ENCODE results near the gene SH3PXD2A. TPM values are rescaled to one million over a fixed set of nuclear protein-coding genes. Genes with fewer than 3 reads are reported as not detected.

SH3PXD2A gene
- total RNA-seq, 1 donor from 2014 or later, result 12.4 TPM

GRCh38 chr10:103653581-103654037 lies 201.8 kb downstream of the SH3PXD2A start:
- no peak overlapping the region for H3K4me3 ChIP-seq (ENCODE audit: low read depth, low read length)
- DNase-seq (ENCODE audit: low read depth) (no peak), FAIRE-seq (peak; percentile 43)
- H3K36me3 ChIP-seq (ENCODE audit: control insufficient read depth, insufficient read depth, low read length), result peaks cover 15% of the 10 kb centered on the region
- no peaks in the 10 kb centered on the region for H3K27me3 ChIP-seq (ENCODE audit: control insufficient read depth, insufficient read depth, low read length)
- TF ChIP-seq, protein P1, sequence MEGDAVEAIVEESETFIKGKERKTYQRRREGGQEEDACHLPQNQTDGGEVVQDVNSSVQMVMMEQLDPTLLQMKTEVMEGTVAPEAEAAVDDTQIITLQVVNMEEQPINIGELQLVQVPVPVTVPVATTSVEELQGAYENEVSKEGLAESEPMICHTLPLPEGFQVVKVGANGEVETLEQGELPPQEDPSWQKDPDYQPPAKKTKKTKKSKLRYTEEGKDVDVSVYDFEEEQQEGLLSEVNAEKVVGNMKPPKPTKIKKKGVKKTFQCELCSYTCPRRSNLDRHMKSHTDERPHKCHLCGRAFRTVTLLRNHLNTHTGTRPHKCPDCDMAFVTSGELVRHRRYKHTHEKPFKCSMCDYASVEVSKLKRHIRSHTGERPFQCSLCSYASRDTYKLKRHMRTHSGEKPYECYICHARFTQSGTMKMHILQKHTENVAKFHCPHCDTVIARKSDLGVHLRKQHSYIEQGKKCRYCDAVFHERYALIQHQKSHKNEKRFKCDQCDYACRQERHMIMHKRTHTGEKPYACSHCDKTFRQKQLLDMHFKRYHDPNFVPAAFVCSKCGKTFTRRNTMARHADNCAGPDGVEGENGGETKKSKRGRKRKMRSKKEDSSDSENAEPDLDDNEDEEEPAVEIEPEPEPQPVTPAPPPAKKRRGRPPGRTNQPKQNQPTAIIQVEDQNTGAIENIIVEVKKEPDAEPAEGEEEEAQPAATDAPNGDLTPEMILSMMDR (IDR thresholded peaks at IDR 0.05; ENCODE audit: insufficient read depth, low read length, severe bottlenecking), result no peak

DNA sequence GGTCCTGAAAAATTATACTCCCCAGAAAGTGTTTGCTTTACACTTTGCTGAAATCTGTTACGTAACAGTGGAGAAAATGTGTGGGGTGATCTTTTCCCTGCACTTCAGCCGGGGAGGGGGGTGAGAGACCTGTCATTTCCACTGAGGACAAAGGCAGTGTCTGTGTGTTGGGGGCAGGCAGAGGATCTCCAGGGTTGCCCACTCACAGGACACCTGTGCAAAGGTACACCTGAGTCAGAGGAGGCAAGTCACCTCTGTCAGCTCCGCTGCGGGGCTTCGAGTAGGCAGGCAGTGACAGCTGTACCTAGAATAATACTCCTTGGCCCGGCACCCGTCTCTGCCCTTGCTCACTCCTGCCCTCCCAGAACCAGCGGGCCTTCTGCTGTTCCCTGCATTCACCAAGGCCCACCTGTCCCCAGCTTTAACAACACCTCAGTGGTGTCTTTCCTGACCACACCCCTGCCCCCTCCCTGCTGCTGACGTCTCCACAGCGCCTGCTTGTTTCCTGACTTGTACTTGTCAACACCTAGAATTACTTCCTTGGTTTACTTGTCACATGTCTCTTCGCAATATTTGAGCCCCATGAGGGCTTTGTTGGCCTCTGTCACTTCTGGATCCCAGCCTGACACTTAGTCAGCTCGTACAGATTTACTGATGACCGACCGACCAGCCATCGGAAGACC lies 202.6 kb downstream of the SH3PXD2A start:
- DNase-seq (ENCODE audit: low read depth) (no peak), FAIRE-seq (no peak)
- H3K4me3 ChIP-seq (ENCODE audit: low read depth, low read length), result no peak overlapping the region
- peaks cover 10% of the 10 kb centered on the region for H3K36me3 ChIP-seq (ENCODE audit: control insufficient read depth, insufficient read depth, low read length)
- TF ChIP-seq, protein P1 (IDR thresholded peaks at IDR 0.05; ENCODE audit: insufficient read depth, low read length, severe bottlenecking), result no peak
- H3K27me3 ChIP-seq (ENCODE audit: control insufficient read depth, insufficient read depth, low read length), result no peaks in the 10 kb centered on the region

DNA sequence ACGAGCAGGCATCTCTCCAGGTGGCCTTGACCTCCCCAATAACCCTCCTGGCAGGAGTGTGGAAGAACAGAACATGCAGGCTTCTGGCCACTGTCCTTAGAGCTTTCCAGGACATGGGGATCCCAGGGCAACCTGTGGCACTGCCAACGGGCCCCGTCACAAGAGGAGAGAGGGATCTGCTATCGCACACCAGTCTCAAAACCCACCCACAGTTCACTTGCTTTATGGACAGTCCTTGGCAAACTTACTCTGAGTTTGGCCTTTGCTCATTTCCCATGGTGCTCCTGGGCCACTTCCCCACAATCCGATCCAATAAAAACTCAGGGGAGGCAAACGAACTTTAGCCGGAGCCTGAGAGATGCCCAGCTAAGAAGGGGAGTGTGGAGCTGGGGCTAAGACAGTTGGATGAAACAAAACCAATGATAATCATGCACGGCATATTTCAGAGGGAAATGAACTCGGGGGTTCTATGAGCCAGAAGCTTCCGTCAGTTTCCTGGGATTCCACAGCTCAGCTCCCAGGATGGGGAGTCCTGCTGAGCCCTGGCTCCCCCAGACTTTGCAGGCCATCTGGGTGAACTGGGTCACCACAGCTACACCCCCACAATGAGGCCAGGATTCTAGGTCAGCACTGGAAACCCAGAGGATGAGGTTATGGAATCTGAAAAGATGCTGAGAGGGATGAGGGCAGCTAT lies 203.4 kb downstream of the SH3PXD2A start:
- FAIRE-seq (peak; percentile 18), DNase-seq (ENCODE audit: low read depth) (no peak)
- no peaks in the 10 kb centered on the region for H3K27me3 ChIP-seq (ENCODE audit: control insufficient read depth, insufficient read depth, low read length)
- no peak overlapping the region for H3K4me3 ChIP-seq (ENCODE audit: low read depth, low read length)
- peaks cover 10% of the 10 kb centered on the region for H3K36me3 ChIP-seq (ENCODE audit: control insufficient read depth, insufficient read depth, low read length)
- TF ChIP-seq, protein P1 (IDR thresholded peaks at IDR 0.05; ENCODE audit: insufficient read depth, low read length, severe bottlenecking), result no peak

DNA sequence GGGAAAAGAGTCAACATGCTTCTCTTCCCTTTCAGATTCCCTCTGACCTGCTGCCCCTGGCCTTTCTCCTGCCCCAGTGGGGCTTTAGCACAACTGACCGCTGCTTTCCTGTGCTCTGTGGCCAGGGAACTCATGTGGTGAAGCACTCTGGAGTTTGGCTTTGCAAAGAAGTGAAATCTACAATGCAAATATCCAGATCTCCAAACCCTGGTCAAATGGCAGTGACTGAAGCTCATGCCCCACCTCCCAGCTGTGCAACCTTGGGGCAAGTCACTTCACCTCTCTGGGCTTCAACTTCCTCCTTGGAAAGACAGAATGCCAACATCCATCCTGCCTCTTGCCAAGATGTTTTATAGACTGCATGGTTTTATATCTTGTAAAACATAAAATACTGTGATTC lies 204.0 kb downstream of the SH3PXD2A start:
- DNase-seq (ENCODE audit: low read depth) (no peak), FAIRE-seq (no peak)
- TF ChIP-seq, protein P1 (IDR thresholded peaks at IDR 0.05; ENCODE audit: insufficient read depth, low read length, severe bottlenecking), result no peak
- H3K36me3 ChIP-seq (ENCODE audit: control insufficient read depth, insufficient read depth, low read length), result peaks cover 10% of the 10 kb centered on the region
- no peak overlapping the region for H3K4me3 ChIP-seq (ENCODE audit: low read depth, low read length)
- no peaks in the 10 kb centered on the region for H3K27me3 ChIP-seq (ENCODE audit: control insufficient read depth, insufficient read depth, low read length)

DNA sequence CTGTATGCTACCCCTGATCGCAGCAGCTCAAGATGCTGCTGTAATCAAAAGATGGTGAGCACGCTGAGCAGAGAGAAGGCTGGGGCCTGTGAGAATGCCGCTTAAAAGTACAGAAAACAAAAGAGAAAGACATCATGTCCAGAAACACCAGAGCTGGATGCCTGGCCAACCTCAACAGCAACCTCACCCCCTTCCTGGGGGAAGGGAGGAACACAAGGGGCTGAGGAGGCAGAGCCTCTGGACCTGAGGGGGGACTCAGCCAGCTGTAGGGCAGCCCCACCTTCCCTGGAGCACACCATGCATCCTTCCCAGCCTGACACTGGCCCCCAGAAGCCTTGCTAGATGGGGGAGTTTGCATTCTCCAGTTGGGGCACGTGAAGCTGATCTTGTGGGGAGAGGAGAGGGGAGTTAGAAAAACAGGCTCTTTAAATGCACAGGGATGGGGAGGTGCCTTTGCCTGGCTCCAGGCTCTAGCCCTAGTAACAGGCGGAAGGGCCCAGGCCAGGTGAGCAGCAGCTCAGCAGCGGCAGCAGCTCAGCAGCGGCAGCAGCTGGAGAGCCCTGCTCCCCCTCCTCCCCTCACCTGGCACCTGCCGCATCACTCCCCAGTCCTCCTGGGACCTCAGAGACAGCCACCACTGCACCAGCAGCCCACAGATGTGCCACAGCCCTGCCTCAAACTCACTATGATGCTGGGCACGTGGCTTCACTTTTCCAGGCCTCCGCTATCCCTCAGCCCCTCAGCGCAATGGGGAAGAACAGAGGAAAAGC lies 205.5 kb downstream of the SH3PXD2A start:
- Histone ChIP-seq H3K27me3 (ENCODE audit: control insufficient read depth, insufficient read depth, low read length) (no peaks in the 10 kb centered on the region), H3K4me3 (ENCODE audit: low read depth, low read length) (no peak overlapping the region), H3K36me3 (ENCODE audit: control insufficient read depth, insufficient read depth, low read length) (peaks cover 10% of the 10 kb centered on the region)
- FAIRE-seq (no peak), DNase-seq (ENCODE audit: low read depth) (no peak)
- TF ChIP-seq, protein P1 (IDR thresholded peaks at IDR 0.05; ENCODE audit: insufficient read depth, low read length, severe bottlenecking), result no peak
